CD4-positive, alpha-beta T cell treated with Interferon alpha-2 for 1 hour (primary cell): Measurements from ENCODE around the gene LHFPL4.
"Not testable (repeated sequence)": the region's sequence is repeated elsewhere in the genome, so short reads cannot be mapped to it uniquely, and the experiment has no call there.

ENCODE experiments used
- DNase-seq, 2 donors: peaks; one replicate each; pipeline ENCODE4 v3.0.0-alpha.2; 2020 to 2022

The LHFPL4 gene

GRCh38 chr3:9553021-9553947 lies at the start of gene LHFPL4:
LHFPL4 (minus strand) TSS chr3:9553822; CDS start chr3:9552679, 1,143 bp downstream.
- no peak for DNase-seq

GRCh38 chr3:9602620-9603019 lies 49.0 kb upstream of the LHFPL4 start:
- no peak for DNase-seq

- DNase-seq, result not testable (repeated sequence)
These were observed 47.5 kb upstream of the LHFPL4 start for GRCh38 chr3:9601006-9601581.

- DNase-seq, result no peak
These were observed 47.0 kb upstream of the LHFPL4 start for GRCh38 chr3:9600597-9600996.

- no peak for DNase-seq
These were observed 45.3 kb upstream of the LHFPL4 start for GRCh38 chr3:9598783-9599387.

- no peak for DNase-seq
These were observed 42.3 kb upstream of the LHFPL4 start for GRCh38 chr3:9595877-9596276.

- not testable (repeated sequence) for DNase-seq
These were observed 38.2 kb upstream of the LHFPL4 start for GRCh38 chr3:9591781-9592180.

GRCh38 chr3:9590282-9590791 lies 36.7 kb upstream of the LHFPL4 start:
- DNase-seq, result no peak

- no peak for DNase-seq
These were observed 30.2 kb upstream of the LHFPL4 start for GRCh38 chr3:9583792-9584191.

GRCh38 chr3:9583371-9583770 lies 29.7 kb upstream of the LHFPL4 start:
- no peak for DNase-seq

GRCh38 chr3:9582332-9582731 lies 28.7 kb upstream of the LHFPL4 start:
- no peak for DNase-seq

GRCh38 chr3:9581742-9582141 lies 28.1 kb upstream of the LHFPL4 start:
- DNase-seq, result no peak

- no peak for DNase-seq
These were observed 15.4 kb upstream of the LHFPL4 start for GRCh38 chr3:9569054-9569453.

GRCh38 chr3:9565316-9565715 lies 11.7 kb upstream of the LHFPL4 start:
- DNase-seq, result no peak

GRCh38 chr3:9563851-9564250 lies 10.2 kb upstream of the LHFPL4 start:
- DNase-seq, result no peak

- DNase-seq, result not testable (repeated sequence)
These were observed 6.4 kb upstream of the LHFPL4 start for GRCh38 chr3:9560056-9560455.

- DNase-seq, result no peak
These were observed 409 bp upstream of the LHFPL4 start for GRCh38 chr3:9553948-9554513.

GRCh38 chr3:9552252-9552999 lies 1.2 kb downstream of the LHFPL4 start:
- peak in 1 of 2 donors; percentile 21 for DNase-seq

- no peak for DNase-seq
These were observed 2.6 kb downstream of the LHFPL4 start for GRCh38 chr3:9550999-9551398.

- no peak for DNase-seq
These were observed 4.0 kb downstream of the LHFPL4 start for GRCh38 chr3:9549600-9549999.

GRCh38 chr3:9548991-9549390 lies 4.6 kb downstream of the LHFPL4 start:
- DNase-seq, result no peak

- no peak for DNase-seq
These were observed 11.4 kb downstream of the LHFPL4 start for GRCh38 chr3:9542182-9542581.

GRCh38 chr3:9536212-9536611 lies 17.4 kb downstream of the LHFPL4 start:
- DNase-seq, result no peak
